Measurements from ENCODE around the gene CADM2.
"Not testable (repeated sequence)": the region's sequence is repeated elsewhere in the genome, so short reads cannot be mapped to it uniquely, and the experiment has no call there.

Gene CADM2

GRCh38 chr3:84958495-84959469, at the start of gene CADM2:
Gene CADM2, plus strand, starts transcription at chr3:84958989.
- no peaks in the 10 kb centered on the region for H3K9me3 Mint-ChIP-seq
- H3K36me3 Mint-ChIP-seq (ENCODE audit: low read depth) = no peaks in the 10 kb centered on the region
- H3K4me1 Mint-ChIP-seq = peaks cover 31% of the 10 kb centered on the region
- no peak within 1 kb of the TSS for H3K27ac Mint-ChIP-seq
- TF ChIP-seq CTCF (IDR thresholded peaks at IDR 0.05; ENCODE audit: unreplicated experiment in 3 of 3) = peak in 1 of 3 experiments; percentile 18
- H3K4me3 Mint-ChIP-seq = peak within 1 kb of the TSS; percentile 86 to 92 (median 86)
- H3K27me3 Mint-ChIP-seq (ENCODE audit: low read depth) = peaks cover 66% of the 10 kb centered on the region

- not testable (repeated sequence) for H3K4me3 Mint-ChIP-seq; H3K36me3 Mint-ChIP-seq (ENCODE audit: low read depth); H3K27me3 Mint-ChIP-seq (ENCODE audit: low read depth)
Observed at GRCh38 chr3:84918592-84918991, 40.2 kb upstream of the CADM2 start.

GRCh38 chr3:84922682-84923081, 36.1 kb upstream of the CADM2 start:
- H3K36me3 Mint-ChIP-seq (ENCODE audit: low read depth) = no peaks in the 10 kb centered on the region
- H3K4me3 Mint-ChIP-seq = no peak overlapping the region
- no peaks in the 10 kb centered on the region for H3K4me1 Mint-ChIP-seq
- no peak overlapping the region for H3K27ac Mint-ChIP-seq
- peaks cover 4% of the 10 kb centered on the region for H3K9me3 Mint-ChIP-seq
- no peaks in the 10 kb centered on the region for H3K27me3 Mint-ChIP-seq (ENCODE audit: low read depth)
- no peak for TF ChIP-seq CTCF (IDR thresholded peaks at IDR 0.05; ENCODE audit: unreplicated experiment in 3 of 3)

More at GRCh38 chr3:84918592-84918991, 40.2 kb upstream of the CADM2 start:
- peaks cover 11% of the 10 kb centered on the region for H3K9me3 Mint-ChIP-seq
- H3K27ac Mint-ChIP-seq, H3K4me1 Mint-ChIP-seq: not testable (repeated sequence)

- H3K9me3 Mint-ChIP-seq = no peaks in the 10 kb centered on the region
- no peaks in the 10 kb centered on the region for H3K4me1 Mint-ChIP-seq
- no peak overlapping the region for H3K4me3 Mint-ChIP-seq
- no peak for TF ChIP-seq CTCF (IDR thresholded peaks at IDR 0.05; ENCODE audit: unreplicated experiment in 3 of 3)
- H3K36me3 Mint-ChIP-seq (ENCODE audit: low read depth) = no peaks in the 10 kb centered on the region
- H3K27ac Mint-ChIP-seq = no peak overlapping the region
- no peaks in the 10 kb centered on the region for H3K27me3 Mint-ChIP-seq (ENCODE audit: low read depth)
Observed at GRCh38 chr3:84925571-84925970, 33.2 kb upstream of the CADM2 start.

GRCh38 chr3:84943379-84943778, 15.4 kb upstream of the CADM2 start:
- no peak overlapping the region for H3K27ac Mint-ChIP-seq
- TF ChIP-seq CTCF (IDR thresholded peaks at IDR 0.05; ENCODE audit: unreplicated experiment in 3 of 3) = peak in 1 of 3 experiments; percentile 24
- peaks cover 3% of the 10 kb centered on the region for H3K27me3 Mint-ChIP-seq (ENCODE audit: low read depth)
- no peaks in the 10 kb centered on the region for H3K4me1 Mint-ChIP-seq
- H3K36me3 Mint-ChIP-seq (ENCODE audit: low read depth) = no peaks in the 10 kb centered on the region
- no peak overlapping the region for H3K4me3 Mint-ChIP-seq
- no peaks in the 10 kb centered on the region for H3K9me3 Mint-ChIP-seq

- Mint-ChIP-seq H3K27me3 (ENCODE audit: low read depth) (peaks cover 4% of the 10 kb centered on the region), H3K27ac (no peak overlapping the region), H3K9me3 (no peaks in the 10 kb centered on the region), H3K4me3 (no peak overlapping the region), H3K36me3 (ENCODE audit: low read depth) (no peaks in the 10 kb centered on the region), H3K4me1 (no peaks in the 10 kb centered on the region)
- TF ChIP-seq CTCF (IDR thresholded peaks at IDR 0.05; ENCODE audit: unreplicated experiment in 3 of 3) = no peak
Observed at GRCh38 chr3:84946240-84946639, 12.5 kb upstream of the CADM2 start.
